ENCODE results near the gene POLA2.
A peak's percentile ranks its signal among the peaks of the same experiment; 100 is the strongest.

POLA2 gene

GRCh38 chr11:65311170-65311678 is 49.5 kb downstream of the POLA2 start:
- no peak overlapping the region for H3K4me3 ChIP-seq (ENCODE audit: low read depth, low read length)
- no peak for TF ChIP-seq CTCF (IDR thresholded peaks at IDR 0.05; ENCODE audit: low read depth, low read length, missing control alignments)
- in situ Hi-C loops (cut with HindIII; ENCODE audit: low sequenced_read_pairs) = no loop called here
- DNase-seq (ENCODE audit: low read depth) = no peak

- in situ Hi-C loops (cut with HindIII; ENCODE audit: low sequenced_read_pairs) = no loop called here
- TF ChIP-seq CTCF (IDR thresholded peaks at IDR 0.05; ENCODE audit: low read depth, low read length, missing control alignments) = no peak
- peak within 1 kb of the TSS; percentile 88 for H3K4me3 ChIP-seq (ENCODE audit: low read depth, low read length)
These were observed 52.9 kb downstream of the POLA2 start, which contains the start of gene CDC42EP2 for GRCh38 chr11:65314501-65315203. Gene CDC42EP2 (plus strand): TSS chr11:65314866. CDS start chr11:65320899, 6,033 bp downstream.

GRCh38 chr11:65315204-65315865 is 53.6 kb downstream of the POLA2 start:
- in situ Hi-C loops (cut with HindIII; ENCODE audit: low sequenced_read_pairs) = no loop called here
- TF ChIP-seq CTCF (IDR thresholded peaks at IDR 0.05; ENCODE audit: low read depth, low read length, missing control alignments) = peak; percentile 97
- DNase-seq (ENCODE audit: low read depth) = no peak
- peak overlapping the region; percentile 88 for H3K4me3 ChIP-seq (ENCODE audit: low read depth, low read length)

More at GRCh38 chr11:65314501-65315203, 52.9 kb downstream of the POLA2 start, which contains the start of gene CDC42EP2:
- DNase-seq (ENCODE audit: low read depth) = no peak

- no peak for DNase-seq (ENCODE audit: low read depth)
- in situ Hi-C loops (cut with HindIII; ENCODE audit: low sequenced_read_pairs) = no loop called here
- H3K4me3 ChIP-seq (ENCODE audit: low read depth, low read length) = peak overlapping the region; percentile 88
- TF ChIP-seq CTCF (IDR thresholded peaks at IDR 0.05; ENCODE audit: low read depth, low read length, missing control alignments) = no peak
These were observed 54.1 kb downstream of the POLA2 start for GRCh38 chr11:65315866-65316226.

GRCh38 chr11:65316227-65317024 is 54.7 kb downstream of the POLA2 start:
- DNase-seq (ENCODE audit: low read depth) = no peak
- peak overlapping the region; percentile 88 for H3K4me3 ChIP-seq (ENCODE audit: low read depth, low read length)
- TF ChIP-seq CTCF (IDR thresholded peaks at IDR 0.05; ENCODE audit: low read depth, low read length, missing control alignments) = no peak
- in situ Hi-C loops (cut with HindIII; ENCODE audit: low sequenced_read_pairs) = no loop called here

Measured in astrocyte of the cerebellum (primary cell).